Smooth muscle cell (in vitro differentiated cells): Measurements from ENCODE around the gene ANXA7. TPM values are rescaled to one million over a fixed set of nuclear protein-coding genes. Genes with fewer than 3 reads are reported as not detected.
"Not testable (repeated sequence)": the region's sequence is repeated elsewhere in the genome, so short reads cannot be mapped to it uniquely, and the experiment has no call there.

Experiments
- DNase-seq: peaks from one replicate; lab custom pipeline; 2025; ENCODE audit not compliant: unreplicated experiment; lab: John Stamatoyannopoulos, UW
- H2AFZ ChIP-seq: fragments of 200-600 bp; sonication (generic); 2 replicates; pipeline ENCODE4 v1.6.0; 2016; ENCODE audit warnings: antibody characterized with exemption, low read depth, mild to moderate bottlenecking
- H3F3A ChIP-seq: fragments of 200-600 bp; sonication (generic); 2 replicates; pipeline ENCODE4 v1.6.0; 2017; ENCODE audit warnings: antibody characterized with exemption, low read depth
- H3K27ac ChIP-seq: fragments of 200-600 bp; sonication (generic); 2 replicates; pipeline ENCODE4 v1.5.1; 2016; ENCODE audit warnings: low read depth, mild to moderate bottlenecking
- H3K27me3 ChIP-seq: fragments of 200-600 bp; sonication (generic); 2 replicates; pipeline ENCODE4 v1.6.1; 2016; ENCODE audit warnings: low read depth, mild to moderate bottlenecking
- H3K36me3 ChIP-seq: fragments of 200-600 bp; sonication (generic); 2 replicates; pipeline ENCODE4 v1.5.1; 2016; ENCODE audit warnings: low read depth
- H3K4me1 ChIP-seq: fragments of 200-600 bp; sonication (generic); 2 replicates; pipeline ENCODE4 v1.5.1; 2016; ENCODE audit warnings: low read depth
- H3K4me2 ChIP-seq: fragments of 200-600 bp; sonication (generic); 2 replicates; pipeline ENCODE4 v1.6.0; 2016; ENCODE audit warnings: mild to moderate bottlenecking
- H3K4me3 ChIP-seq: fragments of 200-600 bp; sonication (generic); 2 replicates; pipeline ENCODE4 v1.5.1; 2016; ENCODE audit warnings: mild to moderate bottlenecking
- H3K79me2 ChIP-seq: fragments of 200-600 bp; sonication (generic); 2 replicates; pipeline ENCODE4 v1.6.0; 2016; ENCODE audit warnings: low read depth, mild to moderate bottlenecking
- H3K9ac ChIP-seq: fragments of 200-600 bp; sonication (generic); 2 replicates; pipeline ENCODE4 v1.6.0; 2016; ENCODE audit warnings: low read depth
- H3K9me3 ChIP-seq: fragments of 200-600 bp; sonication (generic); replicated peaks from 2 replicates; pipeline ENCODE4 v1.5.1; 2016; ENCODE audit warnings: low read depth
- H4K20me1 ChIP-seq: fragments of 200-600 bp; sonication (generic); 2 replicates; pipeline ENCODE4 v1.6.0; 2016; ENCODE audit warnings: low read depth
- CTCF ChIP-seq: fragments of 200-600 bp; sonication (generic); IDR thresholded peaks from 2 replicates; pipeline ENCODE4 v1.5.1; 2017; ENCODE audit warnings: borderline replicate concordance, mild to moderate bottlenecking, antibody characterized with exemption; ENCODE audit not compliant: insufficient read depth, poor library complexity, severe bottlenecking
- WGBS: methylation state at CpG from one replicate; pipeline ENCODE4 v1.1.7; 2016; ENCODE audit warnings: low lambda C conversion rate; 5-methylcytosine and 5-hydroxymethylcytosine counted together
- polyA plus RNA-seq: library from polyadenylated mRNA; unstranded; fragments of >200 nt; fragmentation: Nextera tagmentation; extraction: Ambion mirVana; gene quantifications from 2 replicates; pipeline ENCODE4 v1.2.1, GENCODE V29; 2016
- small RNA-seq: library from RNA; depleted of rRNA; stranded (forward); fragments of <200 nt; gene quantifications from one replicate; pipeline ENCODE3, GENCODE V24; 2014
- total RNA-seq: library from RNA; depleted of rRNA; stranded (reverse); fragments of >200 nt; gene quantifications from 2 replicates; pipeline ENCODE4 v1.2.3, GENCODE V29; 2014

Gene ANXA7
- total and polyA plus RNA-seq, 2 experiments from 2014 or later, result 52.6 to 57.6 TPM

GRCh38 chr10:73333202-73333601 lies 80.7 kb downstream of the ANXA7 start:
- no peaks in the 10 kb centered on the region for H3K9me3 ChIP-seq
- no peak for DNase-seq
- H3K36me3 ChIP-seq, result no peaks in the 10 kb centered on the region
- H3K4me2 ChIP-seq, result no peak overlapping the region
- H3K4me1 ChIP-seq, result no peaks in the 10 kb centered on the region
- TF ChIP-seq CTCF, result no peak
- no peak overlapping the region for H3K4me3 ChIP-seq
- no peak overlapping the region for H3K27ac ChIP-seq
- H3K27me3 ChIP-seq, result peaks cover 15% of the 10 kb centered on the region
- no peaks in the 10 kb centered on the region for H3F3A ChIP-seq
- no peaks in the 10 kb centered on the region for H3K79me2 ChIP-seq
- no peaks in the 10 kb centered on the region for H4K20me1 ChIP-seq
- no peak overlapping the region for H3K9ac ChIP-seq
- WGBS, result 100% methylated on average over 1 of the region's 1 CpG
- no peak overlapping the region for H2AFZ ChIP-seq

GRCh38 chr10:73332379-73332778 lies 81.5 kb downstream of the ANXA7 start:
- Histone ChIP-seq H3F3A (no peaks in the 10 kb centered on the region), H3K27me3 (peaks cover 15% of the 10 kb centered on the region), H3K9me3 (no peaks in the 10 kb centered on the region), H3K27ac (no peak overlapping the region), H3K4me3 (no peak overlapping the region), H4K20me1 (no peaks in the 10 kb centered on the region), H3K9ac (no peak overlapping the region), H2AFZ (no peak overlapping the region), H3K4me2 (no peak overlapping the region), H3K4me1 (no peaks in the 10 kb centered on the region), H3K36me3 (no peaks in the 10 kb centered on the region), H3K79me2 (no peaks in the 10 kb centered on the region)
- WGBS, result 63% methylated on average over 2 of the region's 2 CpGs
- no peak for TF ChIP-seq CTCF
- DNase-seq, result no peak

- H3K4me3 ChIP-seq, H3K9me3 ChIP-seq, H3K36me3 ChIP-seq, H3F3A ChIP-seq, H2AFZ ChIP-seq, H3K4me1 ChIP-seq, H4K20me1 ChIP-seq, H3K4me2 ChIP-seq, H3K79me2 ChIP-seq, H3K9ac ChIP-seq, DNase-seq, H3K27ac ChIP-seq: not testable (repeated sequence)
- H3K27me3 ChIP-seq, result peaks cover 10% of the 10 kb centered on the region
- WGBS, result no CpG with 5 or more reads among the region's 1 CpG
Measured at GRCh38 chr10:73328523-73328922, 85.3 kb downstream of the ANXA7 start.

- not testable (repeated sequence) for H3K9me3 ChIP-seq, H3K4me3 ChIP-seq, H3K4me2 ChIP-seq, H3K36me3 ChIP-seq, H3K79me2 ChIP-seq, H4K20me1 ChIP-seq, H2AFZ ChIP-seq, H3K27me3 ChIP-seq, H3K27ac ChIP-seq, DNase-seq, H3K4me1 ChIP-seq, H3F3A ChIP-seq, H3K9ac ChIP-seq
- WGBS, result 77% methylated on average over 4 of the region's 4 CpGs
Measured at GRCh38 chr10:73325290-73325689, 88.6 kb downstream of the ANXA7 start.

Small RNA genes within 50 kb of the gene (small RNA-seq; reads per million reads assigned to genes)
- gene RF00019, result not detected

Other genes starting within 250 kb of the ANXA7 start
- gene ECD, start 246.1 kb downstream of the ANXA7 start, total RNA-seq, result 34.0 and 38.2 TPM in 2 replicates
- 28.1 and 36.4 TPM in 2 replicates for gene ECD, start 246.1 kb downstream of the ANXA7 start, polyA plus RNA-seq
- gene FAM149B1, start 245.9 kb downstream of the ANXA7 start, total RNA-seq, result 29.0 and 33.6 TPM in 2 replicates
- gene FAM149B1, start 245.9 kb downstream of the ANXA7 start, polyA plus RNA-seq, result 10.5 and 11.9 TPM in 2 replicates
- gene DNAJC9, start 166.8 kb downstream of the ANXA7 start, total RNA-seq, result 22.1 and 32.1 TPM in 2 replicates
- 19.7 and 22.1 TPM in 2 replicates for gene DNAJC9, start 166.8 kb downstream of the ANXA7 start, polyA plus RNA-seq
- 37.4 and 42.1 TPM in 2 replicates for gene MRPS16, start 161.4 kb downstream of the ANXA7 start, total RNA-seq
- gene MRPS16, start 161.4 kb downstream of the ANXA7 start, polyA plus RNA-seq, result 82.6 and 93.5 TPM in 2 replicates
- 0.22 and 0.31 TPM in 2 replicates for gene CFAP70, start 55.2 kb downstream of the ANXA7 start, total RNA-seq
- gene CFAP70, start 55.2 kb downstream of the ANXA7 start, polyA plus RNA-seq, result 0.08 and 0.41 TPM in 2 replicates
- 2.4 and 3.5 TPM in 2 replicates for gene MSS51, start 19.5 kb upstream of the ANXA7 start, total RNA-seq
- gene MSS51, start 19.5 kb upstream of the ANXA7 start, polyA plus RNA-seq, result 0.66 and 0.92 TPM in 2 replicates
- gene PPP3CB, start 82.0 kb upstream of the ANXA7 start, total RNA-seq, result 53.0 and 61.9 TPM in 2 replicates
- gene PPP3CB, start 82.0 kb upstream of the ANXA7 start, polyA plus RNA-seq, result 14.9 and 15.1 TPM in 2 replicates
- 8.2 and 10.2 TPM in 2 replicates for gene USP54, start 177.3 kb upstream of the ANXA7 start, total RNA-seq
- gene USP54, start 177.3 kb upstream of the ANXA7 start, polyA plus RNA-seq, result 3.1 and 6.8 TPM in 2 replicates
- gene MYOZ1, start 227.4 kb upstream of the ANXA7 start, total RNA-seq, result 2.4 and 3.9 TPM in 2 replicates
- 1.7 and 5.6 TPM in 2 replicates for gene MYOZ1, start 227.4 kb upstream of the ANXA7 start, polyA plus RNA-seq
- not detected in 2 replicates for gene SYNPO2L, start 242.0 kb upstream of the ANXA7 start, total RNA-seq
- gene SYNPO2L, start 242.0 kb upstream of the ANXA7 start, polyA plus RNA-seq, result 0.18 and 0.25 TPM in 2 replicates